H1 (cell line): Measurements from ENCODE around the gene FOXL2. TPM values are rescaled to one million over a fixed set of nuclear protein-coding genes. Genes with fewer than 3 reads are reported as not detected.

Experiments used
- polyA plus RNA-seq, 7 experiments: library from polyadenylated mRNA; depleted of rRNA in 3 of 7; stranded (reverse) in 5 of 7; unstranded in 2 of 7; fragments of >200 nt in 5 of 7; fragments of 200-250 nt in 2 of 7; gene quantifications; 1 replicate in 5 of 7; 2 replicates in 1 of 7; 4 replicates in 1 of 7; pipeline versions ENCODE4 v1.2.1 to v1.2.3, GENCODE V29; 2011 to 2013; ENCODE audit warnings: missing spikeins in 2 of 7, mixed read lengths in 2 of 7
- total RNA-seq: library from RNA; stranded (reverse); fragmentation: NEBNext Ultra II Directional; extraction: Animal tissue kit (Norgen Biotek cat#: 25700); gene quantifications from 2 replicates; pipeline ENCODE4 v1.2.1, GENCODE V29; 2021
- TF ChIP-seq, protein P1 (sequence below): IDR thresholded peaks from 2 replicates; pipeline ENCODE4 v1.6.1; 2012; ENCODE audit warnings: low read length, inconsistent platforms

FOXL2 gene
- total and polyA plus RNA-seq, 2 of the 8 experiments (the other 6 are each of a cell fraction or from before 2014, with no cell fraction given), result 0.59 to 2.4 TPM

DNA sequence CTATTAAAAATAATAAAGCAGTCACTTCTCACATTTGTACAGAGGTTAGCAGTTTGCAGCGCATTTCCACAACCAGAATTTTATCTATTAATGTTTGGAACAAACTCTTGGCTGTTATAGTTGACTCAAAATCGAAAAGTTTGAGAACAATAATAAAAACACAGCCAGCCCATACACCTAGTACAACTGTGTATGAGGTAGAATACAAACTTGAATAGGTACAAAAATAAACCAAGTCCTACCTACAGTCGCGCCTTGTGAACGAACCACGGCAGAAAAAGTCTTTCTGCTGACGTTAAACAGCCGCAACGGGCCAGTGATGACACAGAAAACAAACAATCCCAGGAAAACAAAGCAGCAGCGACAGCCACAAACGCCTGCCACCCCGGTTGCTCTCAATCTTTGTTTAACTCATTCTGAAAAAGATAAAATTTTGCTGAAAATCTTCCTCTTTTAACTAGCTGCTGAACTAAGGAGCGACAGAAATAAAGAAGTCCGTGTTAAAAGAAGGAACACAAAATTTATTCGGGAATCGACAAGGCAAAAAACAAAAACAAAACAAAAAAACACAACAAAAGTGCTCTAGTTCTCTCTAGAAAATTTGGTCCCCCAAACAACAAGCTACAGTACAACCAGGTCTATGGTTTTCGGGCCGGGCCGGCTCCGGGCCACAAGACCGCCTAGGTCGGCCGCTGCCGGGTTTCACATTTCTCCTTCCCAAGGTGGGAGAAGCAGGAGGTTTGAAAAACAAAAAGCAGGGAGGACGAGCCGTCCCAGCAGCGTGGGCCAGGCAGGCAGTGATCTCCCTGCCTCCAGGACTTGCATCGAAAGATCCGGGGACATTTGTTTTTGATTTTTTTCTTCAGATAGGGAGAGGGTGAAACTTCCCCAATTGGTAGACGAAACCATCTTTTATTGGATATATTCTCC is 2.9 kb downstream of the FOXL2 start (continued):
- TF ChIP-seq, protein P1, sequence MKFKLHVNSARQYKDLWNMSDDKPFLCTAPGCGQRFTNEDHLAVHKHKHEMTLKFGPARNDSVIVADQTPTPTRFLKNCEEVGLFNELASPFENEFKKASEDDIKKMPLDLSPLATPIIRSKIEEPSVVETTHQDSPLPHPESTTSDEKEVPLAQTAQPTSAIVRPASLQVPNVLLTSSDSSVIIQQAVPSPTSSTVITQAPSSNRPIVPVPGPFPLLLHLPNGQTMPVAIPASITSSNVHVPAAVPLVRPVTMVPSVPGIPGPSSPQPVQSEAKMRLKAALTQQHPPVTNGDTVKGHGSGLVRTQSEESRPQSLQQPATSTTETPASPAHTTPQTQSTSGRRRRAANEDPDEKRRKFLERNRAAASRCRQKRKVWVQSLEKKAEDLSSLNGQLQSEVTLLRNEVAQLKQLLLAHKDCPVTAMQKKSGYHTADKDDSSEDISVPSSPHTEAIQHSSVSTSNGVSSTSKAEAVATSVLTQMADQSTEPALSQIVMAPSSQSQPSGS, result no peak
- TF ChIP-seq, all 59 proteins: peak for 7
